Myocyte (in vitro differentiated cells): ENCODE data around the gene FAM161B. TPM values are rescaled to one million over a fixed set of nuclear protein-coding genes. Genes with fewer than 3 reads are reported as not detected.
"Not testable (repeated sequence)": the region's sequence is repeated elsewhere in the genome, so short reads cannot be mapped to it uniquely, and the experiment has no call there.

Source experiments
- DNase-seq: peaks from one replicate; pipeline ENCODE4 v3.0.0-alpha.2; 2012; ENCODE audit warnings: low read depth
- polyA plus RNA-seq: library from polyadenylated mRNA; unstranded; fragments of >200 nt; gene quantifications from one replicate; pipeline ENCODE4 v1.2.1, GENCODE V29; 2012; ENCODE audit warnings: missing spikeins
- total RNA-seq: library from RNA; depleted of rRNA; stranded (reverse); fragments of >200 nt; gene quantifications from 2 replicates; pipeline ENCODE4 v1.2.3, GENCODE V29; 2014

The FAM161B gene, protein sequence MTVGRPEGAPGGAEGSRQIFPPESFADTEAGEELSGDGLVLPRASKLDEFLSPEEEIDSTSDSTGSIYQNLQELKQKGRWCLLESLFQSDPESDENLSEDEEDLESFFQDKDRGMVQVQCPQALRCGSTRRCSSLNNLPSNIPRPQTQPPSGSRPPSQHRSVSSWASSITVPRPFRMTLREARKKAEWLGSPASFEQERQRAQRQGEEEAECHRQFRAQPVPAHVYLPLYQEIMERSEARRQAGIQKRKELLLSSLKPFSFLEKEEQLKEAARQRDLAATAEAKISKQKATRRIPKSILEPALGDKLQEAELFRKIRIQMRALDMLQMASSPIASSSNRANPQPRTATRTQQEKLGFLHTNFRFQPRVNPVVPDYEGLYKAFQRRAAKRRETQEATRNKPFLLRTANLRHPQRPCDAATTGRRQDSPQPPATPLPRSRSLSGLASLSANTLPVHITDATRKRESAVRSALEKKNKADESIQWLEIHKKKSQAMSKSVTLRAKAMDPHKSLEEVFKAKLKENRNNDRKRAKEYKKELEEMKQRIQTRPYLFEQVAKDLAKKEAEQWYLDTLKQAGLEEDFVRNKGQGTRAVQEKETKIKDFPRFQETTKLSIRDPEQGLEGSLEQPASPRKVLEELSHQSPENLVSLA
- total RNA-seq, result 4.4 and 5.5 TPM in 2 replicates
- polyA plus RNA-seq, result 4.5 TPM

DNA sequence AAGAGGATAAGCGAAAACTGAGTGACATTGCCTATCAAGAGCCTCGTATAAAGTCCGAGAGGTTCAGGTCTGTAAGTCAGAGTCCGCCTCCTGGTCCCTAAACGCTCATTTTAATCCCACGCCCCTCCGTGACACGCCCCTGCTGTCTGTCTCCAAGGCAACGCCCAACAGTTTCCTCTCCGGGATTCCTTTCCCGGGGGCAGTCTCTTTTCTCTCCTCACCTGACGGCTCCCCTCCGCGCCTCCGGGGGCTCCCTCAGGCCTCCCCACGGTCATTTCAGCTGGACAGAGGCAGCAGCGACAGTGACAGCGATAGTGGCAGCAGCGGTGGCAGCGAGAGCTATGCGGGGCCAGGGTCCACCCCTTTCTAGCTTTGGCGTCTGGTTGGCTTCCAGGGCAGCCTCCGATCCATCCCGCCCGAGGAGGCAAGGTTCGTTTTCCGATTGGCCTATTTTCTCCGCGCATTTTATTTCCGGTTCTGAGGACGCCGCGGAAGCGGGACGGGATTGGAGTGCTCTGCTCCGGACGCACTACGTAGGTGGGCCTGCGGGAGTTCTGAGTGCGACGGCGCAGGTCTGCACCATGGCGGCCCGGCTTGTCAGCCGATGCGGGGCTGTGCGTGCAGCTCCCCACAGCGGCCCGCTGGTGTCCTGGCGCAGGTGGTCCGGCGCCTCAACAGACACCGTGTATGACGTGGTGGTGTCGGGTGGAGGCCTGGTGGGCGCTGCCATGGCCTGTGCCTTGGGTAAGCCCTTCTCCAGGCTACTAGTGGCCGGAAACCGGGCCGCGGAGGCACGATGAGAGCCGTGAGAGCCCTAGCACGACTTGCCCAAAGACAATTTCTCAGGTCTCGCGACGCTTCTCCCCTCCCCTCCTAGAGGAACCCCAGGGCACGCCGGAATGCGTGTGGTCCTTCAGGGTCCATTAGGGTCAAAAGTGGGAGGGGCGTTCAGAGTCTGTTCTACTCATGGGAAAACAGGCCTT lies at the start of gene FAM161B, which contains the start of gene COQ6:
FAM161B (minus strand) TSS at position 343 of the 983 bp plus-strand sequence; CDS start at position 275, 68 bp downstream.
COQ6 (plus strand) TSS at position 551 of the 983 bp plus-strand sequence; CDS start at position 582, 31 bp downstream.
- DNase-seq, result peak; percentile 99

DNA sequence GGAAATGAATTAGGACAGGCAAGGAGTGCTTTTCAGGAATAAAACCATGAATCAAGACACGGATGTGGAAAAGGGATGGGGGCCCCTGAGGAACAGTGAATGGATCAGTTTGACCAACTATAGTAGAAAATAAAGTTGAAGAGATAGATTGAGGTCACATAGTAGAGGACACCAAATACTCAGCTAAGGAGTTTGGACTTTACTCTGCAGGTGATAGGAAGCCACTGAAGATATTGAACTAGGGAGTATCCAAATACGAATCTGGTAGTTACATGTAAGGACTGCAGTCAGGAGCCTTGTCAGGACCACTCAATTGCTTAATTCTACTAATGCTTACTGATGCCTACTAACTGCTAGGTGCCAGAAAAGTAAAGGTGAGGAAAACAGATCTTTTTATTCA lies 48.8 kb upstream of the FAM161B start:
- no peak for DNase-seq

DNA sequence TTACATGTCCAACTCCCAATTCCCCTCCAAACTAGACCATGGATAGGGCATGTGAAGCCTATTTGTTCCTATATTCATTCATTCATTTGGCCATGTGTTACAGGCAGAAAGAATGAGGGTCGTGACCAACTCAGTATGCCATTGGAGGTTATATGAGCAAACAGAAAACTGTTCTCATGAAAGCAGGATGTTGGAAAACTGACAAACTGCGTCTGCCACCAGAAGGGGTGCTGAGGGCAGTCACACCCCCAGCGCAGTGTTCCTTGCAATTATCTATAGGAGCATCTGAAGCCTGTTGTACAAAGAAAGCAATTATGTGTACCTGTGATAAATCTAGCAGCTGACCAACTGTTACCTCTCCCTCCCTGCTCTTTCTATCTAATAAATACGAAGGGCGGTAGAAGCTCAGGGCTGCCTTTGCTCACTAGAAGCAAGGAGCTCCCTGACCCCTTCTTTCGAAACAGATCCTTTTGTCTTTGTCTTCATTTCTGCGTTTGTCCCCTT lies 48.1 kb upstream of the FAM161B start:
- no peak for DNase-seq

DNA sequence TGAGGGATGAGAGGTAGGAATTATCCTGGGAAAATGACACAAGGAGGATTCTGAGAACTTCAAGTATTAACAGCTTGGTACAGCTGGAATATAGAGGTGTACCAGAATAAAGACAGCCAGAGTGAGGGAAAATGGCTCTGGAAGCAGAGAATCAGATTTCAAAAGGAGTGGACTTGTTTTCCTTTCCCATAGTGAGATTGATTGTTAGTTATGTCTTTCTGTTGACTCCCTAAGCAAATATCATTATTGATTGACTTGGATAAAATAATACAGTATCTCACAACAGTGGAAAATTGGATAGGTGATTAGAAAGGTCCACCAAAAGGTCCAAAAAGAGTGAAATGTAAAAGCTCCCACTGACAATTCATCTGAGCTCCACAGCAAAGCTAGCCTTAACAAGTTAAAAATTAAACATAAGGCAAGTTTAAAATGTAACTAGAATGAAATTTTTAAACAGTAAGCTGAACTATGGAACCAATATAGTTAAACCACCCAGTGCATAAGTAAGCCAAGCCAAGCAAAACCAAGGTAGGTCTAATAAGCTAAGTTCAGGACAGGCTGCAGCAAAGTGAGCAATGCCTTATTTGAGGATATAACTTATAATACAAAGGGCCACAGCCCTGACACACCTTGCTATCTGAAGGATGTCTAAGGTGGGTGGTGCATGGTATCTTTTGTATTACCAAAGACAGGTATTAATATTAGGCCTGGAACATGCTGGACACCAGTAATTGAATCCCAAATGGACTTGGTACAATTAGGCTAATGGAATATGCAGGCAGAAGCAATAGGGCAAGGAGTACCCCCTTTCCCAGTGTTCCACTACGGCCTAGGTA lies 47.4 kb upstream of the FAM161B start:
- DNase-seq, result no peak

DNA sequence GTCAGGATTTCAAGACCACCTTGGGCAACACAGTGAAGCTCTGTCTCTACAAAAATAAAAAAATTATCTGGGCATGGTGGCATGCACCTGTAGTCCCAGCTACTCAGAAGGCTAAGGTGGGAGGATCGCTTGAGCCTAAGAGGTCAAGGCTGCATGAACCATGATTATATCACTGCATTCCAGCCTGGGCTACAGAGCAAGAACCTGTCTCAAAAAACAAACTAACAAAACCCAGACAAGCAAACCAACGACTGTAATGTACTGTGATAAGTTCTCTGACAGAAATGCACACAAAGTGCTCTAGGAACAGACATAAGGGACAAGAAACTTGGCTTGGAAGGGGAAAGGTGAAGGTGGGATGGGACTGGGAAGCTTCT lies 46.8 kb upstream of the FAM161B start:
- DNase-seq, result no peak

DNA sequence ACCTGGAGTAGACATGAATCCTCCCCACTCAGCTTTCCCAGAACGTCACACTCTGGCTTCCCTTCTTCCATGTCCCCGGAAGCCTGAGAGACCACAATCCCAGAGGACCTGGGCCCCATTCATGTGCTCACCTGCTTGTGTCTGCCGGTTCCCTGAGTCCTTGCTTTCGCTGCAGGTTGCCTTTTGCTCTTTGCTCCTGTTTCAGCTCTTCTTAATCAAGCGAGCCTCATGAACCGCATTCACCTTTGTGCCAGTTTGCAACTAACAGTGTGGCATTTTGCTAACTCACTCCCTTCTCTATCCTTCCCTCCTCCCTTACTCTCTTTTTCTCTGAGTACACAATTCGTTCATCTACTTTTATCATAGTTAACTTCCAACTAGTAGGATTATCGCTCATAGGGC lies 46.1 kb upstream of the FAM161B start:
- DNase-seq, result no peak

DNA sequence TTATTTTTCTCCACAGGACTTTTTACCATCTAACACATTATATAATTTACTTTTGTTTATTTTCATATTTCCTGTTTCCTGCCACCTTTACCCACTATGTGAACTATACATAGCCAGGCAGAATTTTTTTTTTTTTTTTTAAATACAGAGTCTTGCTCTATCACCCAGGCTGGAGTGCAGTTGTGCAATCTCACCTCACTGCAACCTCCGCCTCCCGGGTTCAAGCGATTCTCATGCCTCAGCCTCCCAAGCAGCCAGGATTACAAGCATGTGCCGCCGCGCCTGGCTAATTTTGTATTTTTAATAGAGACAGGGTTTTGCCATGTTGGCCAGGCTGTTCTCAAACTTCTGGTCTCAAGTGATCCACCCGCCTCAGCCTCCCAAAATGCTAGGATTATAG lies 45.0 kb upstream of the FAM161B start:
- not testable (repeated sequence) for DNase-seq

DNA sequence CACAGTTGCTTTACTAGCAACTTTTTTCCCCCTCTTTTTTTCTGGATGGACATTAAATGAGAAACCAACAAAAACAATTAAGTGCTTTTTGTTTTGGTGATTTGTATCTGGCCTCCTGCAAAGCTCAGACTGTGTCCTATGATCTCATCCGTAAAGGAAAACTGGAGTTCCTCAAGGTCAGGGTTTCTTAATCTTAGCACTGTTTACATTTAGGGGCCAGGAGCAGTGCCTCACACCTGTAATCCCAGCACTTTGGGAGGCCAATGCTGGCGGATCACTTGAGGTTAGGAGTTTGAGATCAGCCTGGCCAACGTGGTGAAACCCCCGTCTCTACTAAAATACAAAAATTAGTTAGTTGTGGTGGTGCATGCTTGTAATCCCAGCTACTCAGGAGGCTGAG lies 41.2 kb upstream of the FAM161B start:
- no peak for DNase-seq

DNA sequence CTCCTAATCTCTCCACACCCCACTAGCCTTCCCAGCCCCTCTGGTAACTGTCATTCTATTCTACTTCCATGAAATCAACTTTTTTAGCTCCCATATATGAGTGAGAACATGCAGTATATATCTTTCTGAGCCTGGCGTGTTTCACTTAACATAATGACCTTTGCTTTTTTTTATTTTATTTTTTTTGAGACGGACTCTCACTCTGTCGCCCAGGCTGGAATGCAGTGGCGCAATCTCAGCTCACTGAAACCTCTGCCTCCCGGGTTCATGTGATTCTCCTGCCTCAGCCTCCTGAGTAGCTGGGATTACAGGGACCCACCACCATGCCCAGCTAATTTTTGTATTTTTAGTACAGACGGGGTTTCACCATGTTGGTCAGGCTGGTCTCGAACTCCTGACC lies 38.8 kb upstream of the FAM161B start:
- DNase-seq, result not testable (repeated sequence)

DNA sequence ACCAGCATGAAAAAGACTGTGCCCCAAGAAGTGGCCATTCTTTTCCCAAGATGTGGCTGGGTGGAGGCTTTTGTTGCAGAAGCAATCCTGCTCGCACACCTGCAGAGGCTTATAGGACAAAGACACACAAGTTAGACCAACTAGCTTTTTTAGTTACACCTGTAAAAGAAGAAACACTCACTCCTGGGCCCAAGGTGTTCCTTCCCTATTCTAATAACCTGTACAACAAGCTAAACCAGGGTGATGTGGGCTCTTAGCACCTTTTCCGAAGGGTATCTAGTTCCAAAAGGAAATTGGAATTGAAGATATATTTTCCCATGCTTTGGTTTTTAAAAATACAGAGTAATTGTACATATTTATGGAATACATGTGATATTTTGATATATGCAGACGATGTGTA lies 38.2 kb upstream of the FAM161B start:
- no peak for DNase-seq

DNA sequence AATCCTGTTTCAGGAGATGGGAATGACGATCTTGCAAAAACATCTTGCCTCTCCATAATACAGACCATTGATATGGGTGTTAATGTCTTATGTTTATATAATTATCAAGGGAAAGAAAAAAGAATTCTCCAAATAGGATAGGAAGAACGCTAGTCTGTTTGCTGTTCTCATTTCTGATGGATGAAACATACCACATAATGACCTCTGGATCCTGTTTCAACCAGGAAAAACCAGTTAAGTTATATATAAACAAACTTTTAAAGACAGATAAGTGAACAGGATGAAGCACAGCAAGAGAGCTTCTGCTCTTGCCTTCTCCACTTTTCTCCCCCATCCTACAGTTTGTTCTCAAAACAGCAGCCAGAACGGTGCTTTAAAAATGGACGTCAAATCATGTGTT lies 28.0 kb upstream of the FAM161B start:
- no peak for DNase-seq

DNA sequence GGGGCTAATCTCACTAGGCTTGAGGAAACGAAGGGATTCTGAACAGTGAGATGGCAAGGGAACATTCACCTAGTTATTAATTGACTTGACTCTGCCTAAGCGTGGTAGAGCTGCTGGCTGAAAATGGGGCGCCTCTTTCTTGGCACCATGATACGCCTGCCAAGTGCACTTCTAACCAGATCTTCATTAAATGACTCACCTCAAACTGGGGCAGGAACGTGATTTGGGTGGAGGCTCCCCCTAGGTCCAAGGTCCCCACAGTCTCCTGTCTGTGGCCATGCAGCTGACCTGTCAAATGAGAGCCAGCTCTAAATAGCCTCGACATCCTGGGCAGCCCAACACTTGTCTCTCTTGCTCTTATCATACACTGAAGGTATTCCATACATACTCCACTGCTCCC lies 26.2 kb upstream of the FAM161B start:
- no peak for DNase-seq

DNA sequence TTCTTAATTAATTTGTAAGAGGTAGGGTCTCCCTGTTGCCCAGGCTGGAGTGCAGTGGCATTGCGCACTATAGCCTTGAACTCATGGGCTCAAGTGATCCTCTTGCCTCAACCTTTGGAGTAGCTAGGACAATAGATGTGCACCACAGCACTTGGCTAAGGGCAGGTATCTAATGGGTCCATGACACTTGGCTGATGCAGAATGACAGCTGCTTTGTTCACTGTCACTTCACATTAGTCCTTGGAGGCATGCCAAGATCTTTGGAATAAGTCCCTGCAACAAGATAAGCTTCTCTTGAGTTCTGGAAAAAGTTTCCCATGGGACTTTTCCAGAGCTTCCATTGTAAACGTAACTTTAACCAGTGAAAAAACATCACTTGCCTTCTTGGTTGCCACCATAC lies 23.6 kb upstream of the FAM161B start:
- DNase-seq, result peak; percentile 82

DNA sequence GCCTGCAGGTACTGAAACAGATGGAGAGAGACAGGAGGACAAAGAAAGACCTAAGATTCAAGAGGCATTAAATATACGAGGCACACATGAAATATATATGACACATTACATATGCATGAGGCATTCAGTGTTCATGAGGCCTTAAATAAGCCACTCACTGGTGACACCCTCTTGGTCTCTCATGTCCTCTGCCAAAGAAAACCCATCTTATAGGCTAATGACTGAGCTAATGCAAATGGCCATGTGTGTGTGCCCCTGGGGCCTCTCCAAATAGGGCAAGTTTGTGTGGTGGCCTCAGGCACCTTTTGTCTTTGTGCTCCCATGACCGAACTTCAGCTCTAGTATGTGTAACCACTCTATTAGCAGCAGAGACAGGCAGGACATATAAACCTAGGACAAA lies 19.0 kb upstream of the FAM161B start:
- no peak for DNase-seq

DNA sequence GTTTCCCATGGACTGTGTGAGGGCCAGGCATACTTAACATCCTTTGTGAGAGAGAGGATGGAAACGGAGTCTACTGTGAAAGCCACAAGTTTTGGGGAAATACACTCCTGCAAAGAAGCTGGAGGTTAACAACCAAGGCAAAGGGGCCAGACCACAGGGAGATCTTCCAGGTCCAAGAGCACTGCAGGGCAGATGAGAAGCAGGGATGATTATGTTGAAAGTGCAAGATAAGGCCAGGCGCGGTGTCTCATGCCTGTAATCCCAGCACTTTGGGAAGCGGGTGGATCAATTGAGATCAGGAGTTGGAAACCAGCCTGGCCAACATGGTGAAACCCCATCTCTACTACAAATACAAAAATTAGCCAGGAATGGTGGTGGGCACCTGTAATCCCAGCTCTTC lies 15.3 kb upstream of the FAM161B start:
- no peak for DNase-seq

DNA sequence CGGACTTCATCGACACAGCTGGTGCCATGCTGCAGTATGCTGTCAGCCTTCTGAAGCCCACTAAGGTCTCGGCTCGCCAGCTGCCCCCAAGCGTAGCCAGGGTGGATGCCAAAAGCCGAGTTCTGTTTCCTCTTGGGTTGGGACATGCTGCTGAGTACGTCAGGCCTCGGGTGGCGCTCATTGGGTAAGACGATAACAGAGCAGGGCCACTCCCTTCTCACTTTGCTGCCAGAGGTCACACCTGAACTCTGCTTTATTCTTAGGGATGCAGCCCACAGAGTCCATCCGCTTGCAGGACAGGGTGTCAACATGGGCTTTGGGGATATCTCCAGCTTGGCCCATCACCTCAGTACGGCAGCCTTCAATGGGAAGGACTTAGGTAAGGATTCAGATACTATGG lies 11.3 kb upstream of the FAM161B start:
- no peak for DNase-seq

DNA sequence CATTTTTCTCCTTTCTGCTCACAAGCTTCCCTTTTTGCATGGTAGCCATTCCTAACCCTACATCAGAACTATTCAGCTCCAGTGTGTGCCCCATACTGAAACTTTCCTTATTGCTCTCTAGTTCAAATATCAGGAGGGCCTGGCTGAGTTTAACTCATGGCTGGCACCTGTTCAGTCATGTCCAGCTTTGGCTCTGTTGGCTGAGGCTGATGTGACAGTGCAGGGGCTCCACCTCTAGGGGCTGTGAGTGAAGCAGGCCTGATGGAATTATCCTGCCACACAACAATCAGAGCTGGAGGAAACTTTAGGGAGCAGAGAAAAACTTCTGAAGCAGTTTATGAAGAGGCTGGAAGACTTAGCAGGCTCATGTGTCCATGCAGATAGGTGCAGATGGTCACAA lies 8.7 kb upstream of the FAM161B start:
- DNase-seq, result peak; percentile 86

DNA sequence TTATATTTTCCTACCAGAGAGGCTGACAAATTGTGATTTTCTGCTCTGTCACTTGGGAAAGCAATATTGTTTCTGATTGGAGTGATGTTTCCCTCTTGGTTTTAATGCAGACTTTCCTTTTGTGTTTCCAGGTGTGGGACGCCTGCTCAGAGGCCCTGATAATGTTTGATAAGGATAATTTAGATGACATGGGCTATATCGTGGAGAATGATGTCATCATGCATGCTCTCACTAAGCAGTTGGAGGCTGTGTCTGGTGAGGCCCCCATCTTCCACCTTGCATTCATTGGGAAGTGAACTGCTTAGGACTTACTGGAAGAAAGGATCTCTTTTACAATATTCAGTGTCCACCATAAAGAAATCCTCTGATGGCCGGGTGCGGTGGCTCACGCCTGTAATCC lies 5.8 kb upstream of the FAM161B start:
- no peak for DNase-seq

DNA sequence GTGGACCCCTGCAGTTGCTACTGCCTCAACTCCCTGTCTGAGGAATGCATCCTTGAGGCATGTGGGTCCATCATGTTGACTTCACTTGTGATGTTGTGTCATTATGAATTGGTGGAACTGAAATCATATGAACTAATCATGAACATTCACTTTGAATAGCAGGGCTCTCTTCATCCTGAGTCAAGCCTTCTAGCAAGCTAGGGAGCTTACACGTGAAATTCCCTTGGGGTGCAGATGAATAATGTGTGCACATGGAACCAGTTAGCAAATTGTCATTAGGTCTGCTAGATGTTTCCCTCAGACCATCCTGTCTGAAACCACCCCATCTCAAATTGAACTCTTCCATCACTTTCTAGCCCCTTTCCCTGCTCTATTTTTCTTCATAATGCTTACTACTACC lies 3.8 kb upstream of the FAM161B start:
- no peak for DNase-seq

DNA sequence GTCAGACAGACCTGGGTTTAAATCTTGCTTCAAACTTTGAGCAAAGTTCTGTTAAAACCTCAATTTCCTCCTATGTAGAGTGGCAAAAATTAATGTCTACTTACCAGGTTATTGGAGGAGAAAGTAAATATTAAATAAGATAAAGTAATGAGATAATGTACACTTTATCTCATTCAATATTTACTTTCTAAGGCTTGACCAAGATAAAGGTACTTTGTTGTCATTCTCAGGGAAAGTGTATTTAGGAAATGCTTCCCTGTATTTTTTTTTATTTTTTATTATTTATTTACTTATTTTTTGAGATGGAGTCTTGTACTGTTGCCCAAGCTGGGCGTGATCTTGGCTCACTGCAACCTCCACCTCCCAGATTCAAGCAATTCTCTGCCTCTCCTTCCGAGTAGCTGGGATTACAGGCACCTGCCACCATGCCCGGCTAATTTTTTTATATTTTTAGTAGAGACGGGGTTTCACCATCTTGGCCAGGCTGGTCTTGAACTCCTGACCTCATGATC lies 4.7 kb downstream of the FAM161B start:
- no peak for DNase-seq
